ENCODE data around the gene ARFGAP3.
"Not testable (repeated sequence)": the region's sequence is repeated elsewhere in the genome, so short reads cannot be mapped to it uniquely, and the experiment has no call there.

Gene ARFGAP3

DNA sequence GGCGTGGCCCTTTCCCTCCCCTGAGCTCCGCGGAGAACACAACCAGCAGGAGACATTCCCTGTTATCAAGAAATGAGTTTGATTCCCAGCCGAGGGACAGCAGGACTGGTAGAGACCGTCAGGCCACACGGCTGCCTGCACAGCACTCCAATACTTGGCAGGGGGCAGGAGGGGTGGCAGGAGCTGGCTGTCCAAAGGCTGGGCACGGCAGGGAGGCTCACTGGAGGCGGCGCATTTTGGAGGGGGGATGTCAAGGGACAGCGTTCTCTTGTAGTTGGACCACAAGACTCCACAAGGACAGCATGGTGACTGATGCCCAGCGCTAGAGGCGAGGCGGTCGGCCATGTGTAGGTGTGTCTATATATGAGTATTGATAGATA, 69.7 kb downstream of the ARFGAP3 start:
- H3K36me3 ChIP-seq (ENCODE audit: insufficient read depth, low read length), result no peaks in the 10 kb centered on the region
- no peak for TF ChIP-seq EZH2phosphoT487 (IDR thresholded peaks at IDR 0.05; ENCODE audit: borderline replicate concordance)
- H3K9me2 ChIP-seq (replicated peaks; ENCODE audit: low read depth, low read length), result no peaks in the 10 kb centered on the region
- H4K20me1 ChIP-seq (ENCODE audit: insufficient read depth, low read length, poor library complexity, severe bottlenecking), result no peaks in the 10 kb centered on the region
- no peaks in the 10 kb centered on the region for H3K4me1 ChIP-seq (ENCODE audit: insufficient read depth, low read length, poor library complexity, severe bottlenecking)
- no peak overlapping the region for H3K4me2 ChIP-seq (ENCODE audit: low read depth, low read length, poor library complexity, severe bottlenecking)
- H3K9me3 ChIP-seq (ENCODE audit: insufficient read depth, low read depth, low read length), result no peaks in the 10 kb centered on the region
- no peaks in the 10 kb centered on the region for H3F3A ChIP-seq (ENCODE audit: low read depth)
- no peaks in the 10 kb centered on the region for H3K27me3 ChIP-seq (ENCODE audit: insufficient read depth, low read length, poor library complexity, severe bottlenecking)
- H3K79me2 ChIP-seq (ENCODE audit: insufficient read depth, low read length), result no peaks in the 10 kb centered on the region
- no peak overlapping the region for H2AFZ ChIP-seq (ENCODE audit: low read length)
- H3K9ac ChIP-seq (ENCODE audit: low read depth, low read length, poor library complexity, severe bottlenecking), result no peak overlapping the region
- H3K4me3 ChIP-seq (ENCODE audit: low read length, poor library complexity, severe bottlenecking), result no peak overlapping the region

GRCh38 chr22:42786606-42787356, 70.3 kb downstream of the ARFGAP3 start:
- no peak overlapping the region for H3K4me3 ChIP-seq (ENCODE audit: low read length, poor library complexity, severe bottlenecking)
- no peaks in the 10 kb centered on the region for H3K4me1 ChIP-seq (ENCODE audit: insufficient read depth, low read length, poor library complexity, severe bottlenecking)
- no peaks in the 10 kb centered on the region for H3K27me3 ChIP-seq (ENCODE audit: insufficient read depth, low read length, poor library complexity, severe bottlenecking)
- H3K9me2 ChIP-seq (replicated peaks; ENCODE audit: low read depth, low read length), result no peaks in the 10 kb centered on the region
- H2AFZ ChIP-seq (ENCODE audit: low read length), result no peak overlapping the region
- no peak overlapping the region for H3K9ac ChIP-seq (ENCODE audit: low read depth, low read length, poor library complexity, severe bottlenecking)
- TF ChIP-seq, protein P1, sequence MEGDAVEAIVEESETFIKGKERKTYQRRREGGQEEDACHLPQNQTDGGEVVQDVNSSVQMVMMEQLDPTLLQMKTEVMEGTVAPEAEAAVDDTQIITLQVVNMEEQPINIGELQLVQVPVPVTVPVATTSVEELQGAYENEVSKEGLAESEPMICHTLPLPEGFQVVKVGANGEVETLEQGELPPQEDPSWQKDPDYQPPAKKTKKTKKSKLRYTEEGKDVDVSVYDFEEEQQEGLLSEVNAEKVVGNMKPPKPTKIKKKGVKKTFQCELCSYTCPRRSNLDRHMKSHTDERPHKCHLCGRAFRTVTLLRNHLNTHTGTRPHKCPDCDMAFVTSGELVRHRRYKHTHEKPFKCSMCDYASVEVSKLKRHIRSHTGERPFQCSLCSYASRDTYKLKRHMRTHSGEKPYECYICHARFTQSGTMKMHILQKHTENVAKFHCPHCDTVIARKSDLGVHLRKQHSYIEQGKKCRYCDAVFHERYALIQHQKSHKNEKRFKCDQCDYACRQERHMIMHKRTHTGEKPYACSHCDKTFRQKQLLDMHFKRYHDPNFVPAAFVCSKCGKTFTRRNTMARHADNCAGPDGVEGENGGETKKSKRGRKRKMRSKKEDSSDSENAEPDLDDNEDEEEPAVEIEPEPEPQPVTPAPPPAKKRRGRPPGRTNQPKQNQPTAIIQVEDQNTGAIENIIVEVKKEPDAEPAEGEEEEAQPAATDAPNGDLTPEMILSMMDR (conservative IDR thresholded peaks at IDR 0.05; ENCODE audit: low read length), result no peak
- no peak for TF ChIP-seq EZH2phosphoT487 (IDR thresholded peaks at IDR 0.05; ENCODE audit: borderline replicate concordance)
- no peaks in the 10 kb centered on the region for H3F3A ChIP-seq (ENCODE audit: low read depth)
- no peaks in the 10 kb centered on the region for H3K9me3 ChIP-seq (ENCODE audit: insufficient read depth, low read depth, low read length)
- no peak overlapping the region for H3K4me2 ChIP-seq (ENCODE audit: low read depth, low read length, poor library complexity, severe bottlenecking)
- no peaks in the 10 kb centered on the region for H3K36me3 ChIP-seq (ENCODE audit: insufficient read depth, low read length)
- H3K79me2 ChIP-seq (ENCODE audit: insufficient read depth, low read length), result no peaks in the 10 kb centered on the region
- H4K20me1 ChIP-seq (ENCODE audit: insufficient read depth, low read length, poor library complexity, severe bottlenecking), result no peaks in the 10 kb centered on the region

GRCh38 chr22:42785706-42786499, 71.2 kb downstream of the ARFGAP3 start:
- Histone ChIP-seq H3K9ac (ENCODE audit: low read depth, low read length, poor library complexity, severe bottlenecking) (no peak overlapping the region), H3F3A (ENCODE audit: low read depth) (no peaks in the 10 kb centered on the region), H3K36me3 (ENCODE audit: insufficient read depth, low read length) (no peaks in the 10 kb centered on the region), H3K4me3 (ENCODE audit: low read length, poor library complexity, severe bottlenecking) (no peak overlapping the region), H2AFZ (ENCODE audit: low read length) (no peak overlapping the region), H4K20me1 (ENCODE audit: insufficient read depth, low read length, poor library complexity, severe bottlenecking) (no peaks in the 10 kb centered on the region), H3K9me3 (ENCODE audit: insufficient read depth, low read depth, low read length) (no peaks in the 10 kb centered on the region), H3K4me2 (ENCODE audit: low read depth, low read length, poor library complexity, severe bottlenecking) (no peak overlapping the region), H3K4me1 (ENCODE audit: insufficient read depth, low read length, poor library complexity, severe bottlenecking) (no peaks in the 10 kb centered on the region), H3K27me3 (ENCODE audit: insufficient read depth, low read length, poor library complexity, severe bottlenecking) (no peaks in the 10 kb centered on the region), H3K79me2 (ENCODE audit: insufficient read depth, low read length) (no peaks in the 10 kb centered on the region), H3K9me2 (replicated peaks; ENCODE audit: low read depth, low read length) (no peaks in the 10 kb centered on the region)
- TF ChIP-seq, protein P1 (conservative IDR thresholded peaks at IDR 0.05; ENCODE audit: low read length), result no peak
- TF ChIP-seq EZH2phosphoT487 (IDR thresholded peaks at IDR 0.05; ENCODE audit: borderline replicate concordance), result no peak

GRCh38 chr22:42782306-42782705, 74.8 kb downstream of the ARFGAP3 start:
- not testable (repeated sequence) for H3K4me1 ChIP-seq (ENCODE audit: insufficient read depth, low read length, poor library complexity, severe bottlenecking); H3K9me2 ChIP-seq (replicated peaks; ENCODE audit: low read depth, low read length); H3F3A ChIP-seq (ENCODE audit: low read depth); H3K79me2 ChIP-seq (ENCODE audit: insufficient read depth, low read length); H4K20me1 ChIP-seq (ENCODE audit: insufficient read depth, low read length, poor library complexity, severe bottlenecking); H3K4me2 ChIP-seq (ENCODE audit: low read depth, low read length, poor library complexity, severe bottlenecking); H2AFZ ChIP-seq (ENCODE audit: low read length); H3K9ac ChIP-seq (ENCODE audit: low read depth, low read length, poor library complexity, severe bottlenecking); H3K36me3 ChIP-seq (ENCODE audit: insufficient read depth, low read length); H3K27me3 ChIP-seq (ENCODE audit: insufficient read depth, low read length, poor library complexity, severe bottlenecking); H3K4me3 ChIP-seq (ENCODE audit: low read length, poor library complexity, severe bottlenecking); H3K9me3 ChIP-seq (ENCODE audit: insufficient read depth, low read depth, low read length)

Data from Loucy (cell line).